Activated effector memory CD4-positive, alpha-beta T cell treated with anti-CD3 and anti-CD28 coated beads, Interleukin-2, amount 50 U/mL, for 16 hours (primary cell): ENCODE data around the gene ARHGEF26.

Source experiments
- DNase-seq: peaks from one replicate; pipeline ENCODE4 v3.0.0-alpha.2; 2020

Gene ARHGEF26

GRCh38 chr3:154210986-154211385 lies 89.8 kb downstream of the ARHGEF26 start:
- no peak for DNase-seq

- DNase-seq = no peak
These were observed 93.1 kb downstream of the ARHGEF26 start for GRCh38 chr3:154214306-154214705.

- no peak for DNase-seq
These were observed 96.5 kb downstream of the ARHGEF26 start for GRCh38 chr3:154217671-154218070.

- no peak for DNase-seq
These were observed 97.5 kb downstream of the ARHGEF26 start for GRCh38 chr3:154218728-154219127.

- no peak for DNase-seq
These were observed 99.3 kb downstream of the ARHGEF26 start for GRCh38 chr3:154220462-154220861.

GRCh38 chr3:154223519-154223918 lies 102.3 kb downstream of the ARHGEF26 start:
- no peak for DNase-seq

- no peak for DNase-seq
These were observed 103.2 kb downstream of the ARHGEF26 start for GRCh38 chr3:154224366-154224765.

- DNase-seq = no peak
These were observed 103.7 kb downstream of the ARHGEF26 start for GRCh38 chr3:154224866-154225265.

GRCh38 chr3:154225536-154225935 lies 104.3 kb downstream of the ARHGEF26 start:
- no peak for DNase-seq

GRCh38 chr3:154227531-154227930 lies 106.3 kb downstream of the ARHGEF26 start:
- DNase-seq = no peak

GRCh38 chr3:154228561-154229216 lies 107.5 kb downstream of the ARHGEF26 start:
- no peak for DNase-seq

GRCh38 chr3:154229217-154229590 lies 108.0 kb downstream of the ARHGEF26 start:
- DNase-seq = no peak

- no peak for DNase-seq
These were observed 114.1 kb downstream of the ARHGEF26 start for GRCh38 chr3:154235330-154235729.

GRCh38 chr3:154236331-154236730 lies 115.1 kb downstream of the ARHGEF26 start:
- no peak for DNase-seq

GRCh38 chr3:154240235-154240634 lies 119.0 kb downstream of the ARHGEF26 start:
- no peak for DNase-seq

GRCh38 chr3:154241496-154241895 lies 120.3 kb downstream of the ARHGEF26 start:
- DNase-seq = no peak

GRCh38 chr3:154242766-154243165 lies 121.6 kb downstream of the ARHGEF26 start:
- no peak for DNase-seq

- DNase-seq = no peak
These were observed 122.2 kb downstream of the ARHGEF26 start for GRCh38 chr3:154243353-154243752.

- no peak for DNase-seq
These were observed 123.5 kb downstream of the ARHGEF26 start for GRCh38 chr3:154244644-154245043.

- no peak for DNase-seq
These were observed 126.7 kb downstream of the ARHGEF26 start for GRCh38 chr3:154247806-154248415.

- DNase-seq = no peak
These were observed 129.1 kb downstream of the ARHGEF26 start for GRCh38 chr3:154250291-154250690.

GRCh38 chr3:154251610-154252009 lies 130.4 kb downstream of the ARHGEF26 start:
- DNase-seq = no peak

- DNase-seq = peak; percentile 86
These were observed 131.8 kb downstream of the ARHGEF26 start for GRCh38 chr3:154252759-154253638.

GRCh38 chr3:154254527-154254926 lies 133.3 kb downstream of the ARHGEF26 start:
- no peak for DNase-seq
